Hematopoietic multipotent progenitor cell (in vitro differentiated cells): ENCODE measurements around the gene HIPK4. TPM values are rescaled to one million over a fixed set of nuclear protein-coding genes. Genes with fewer than 3 reads are reported as not detected.

ENCODE experiments used
- DNase-seq, 3 donors: peaks; one replicate each; pipeline ENCODE4 v3.0.0-alpha.2; 2011 to 2015; ENCODE audit warnings: low read depth in 2 of 3, low spot score in 2 of 3
- total RNA-seq: library from RNA; depleted of rRNA; stranded (reverse); fragments of >200 nt; gene quantifications from one replicate; pipeline ENCODE4 v1.2.3, GENCODE V29; 2012

HIPK4 gene
- total RNA-seq, 1 donor, result 0.27 TPM

- DNase-seq, result no peak
Observed at GRCh38 chr19:40367577-40368434, 22.2 kb downstream of the HIPK4 start.

GRCh38 chr19:40366697-40367561, 23.1 kb downstream of the HIPK4 start:
- DNase-seq, result no peak

GRCh38 chr19:40365613-40366401, 24.2 kb downstream of the HIPK4 start:
- DNase-seq, result peak in 2 of 3 donors; percentile 59 to 70

- DNase-seq, result no peak
Observed at GRCh38 chr19:40365010-40365409, 25.0 kb downstream of the HIPK4 start.

GRCh38 chr19:40363069-40363468, 26.9 kb downstream of the HIPK4 start:
- DNase-seq, result peak in 2 of 3 donors; percentile 29 to 38

GRCh38 chr19:40362160-40362559, 27.8 kb downstream of the HIPK4 start:
- DNase-seq, result no peak

GRCh38 chr19:40360708-40361241, 29.2 kb downstream of the HIPK4 start:
- DNase-seq, result no peak

- DNase-seq, result no peak
Observed at GRCh38 chr19:40360020-40360707, 29.8 kb downstream of the HIPK4 start.

GRCh38 chr19:40358773-40359172, 31.2 kb downstream of the HIPK4 start:
- DNase-seq, result peak in 2 of 3 donors; percentile 84 to 90

- DNase-seq, result no peak
Observed at GRCh38 chr19:40357640-40358039, 32.3 kb downstream of the HIPK4 start.

- DNase-seq, result no peak
Observed at GRCh38 chr19:40356681-40357595, 33.0 kb downstream of the HIPK4 start.

GRCh38 chr19:40355975-40356680, 33.9 kb downstream of the HIPK4 start:
- no peak for DNase-seq

GRCh38 chr19:40348961-40349507, 40.9 kb downstream of the HIPK4 start:
- DNase-seq, result peak in 1 of 3 donors; percentile 45

- peak; percentile 94 to 99 (median 99) for DNase-seq
Observed at GRCh38 chr19:40348125-40348913, 41.7 kb downstream of the HIPK4 start, which contains the start of the genes C19orf47 and PLD3. C19orf47 (minus strand) TSS chr19:40348397; CDS start chr19:40341857, 6,540 bp downstream. PLD3 (plus strand) TSS chr19:40348695; CDS start chr19:40366484, 17,789 bp downstream.

GRCh38 chr19:40344422-40344821, 45.6 kb downstream of the HIPK4 start:
- no peak for DNase-seq

- DNase-seq, result no peak
Observed at GRCh38 chr19:40342644-40343311, 47.2 kb downstream of the HIPK4 start.
